Activated T-helper 1 cell treated with anti-CD3 and anti-CD28 coated beads, Interleukin-12 subunit alpha, Interleukin-12 subunit beta, Interleukin-2, Interleukin-4 antibody, amounts not matched to agents 30 ng/mL and 10 ng/mL and 1 ng/mL, durations not matched to agents 14 hours and 24 hours and 36 hours (primary cell): ENCODE measurements around the gene SP8. TPM values are rescaled to one million over a fixed set of nuclear protein-coding genes. Genes with fewer than 3 reads are reported as not detected.
"Not testable (repeated sequence)": the region's sequence is repeated elsewhere in the genome, so short reads cannot be mapped to it uniquely, and the experiment has no call there.

Source experiments
- DNase-seq: peaks from one replicate; pipeline ENCODE4 v3.0.0; 2021; ENCODE audit warnings: low spot score
- H3K27ac Mint-ChIP-seq: one replicate; pipeline ENCODE4 v1.8.0; 2021; ENCODE audit warnings: mild to moderate bottlenecking, mixed read lengths
- H3K27me3 Mint-ChIP-seq: one replicate; pipeline ENCODE4 v1.8.0; 2022; ENCODE audit warnings: mild to moderate bottlenecking, moderate library complexity, mixed read lengths; ENCODE audit not compliant: insufficient read depth
- H3K36me3 Mint-ChIP-seq: one replicate; pipeline ENCODE4 v1.8.0; 2021; ENCODE audit warnings: low read depth, mixed read lengths
- H3K4me1 Mint-ChIP-seq: one replicate; pipeline ENCODE4 v1.8.0; 2021; ENCODE audit warnings: low read depth, mixed read lengths
- H3K4me3 Mint-ChIP-seq: one replicate; pipeline ENCODE4 v1.8.0; 2021; ENCODE audit warnings: mild to moderate bottlenecking, moderate library complexity, mixed read lengths
- H3K9me3 Mint-ChIP-seq: one replicate; pipeline ENCODE4 v1.8.0; 2021; ENCODE audit warnings: mixed read lengths
- intact Hi-C: fragments of 100-400 bp; cut with micrococcal nuclease; formaldehyde crosslinking; loops from one replicate; pipeline ENCODE4 v1.15.1; 2024
- total RNA-seq: library from RNA; stranded (reverse); gene quantifications from 2 replicates; pipeline ENCODE4 v1.2.3, GENCODE V29; 2022

Gene SP8
- not detected in 2 replicates for total RNA-seq

DNA sequence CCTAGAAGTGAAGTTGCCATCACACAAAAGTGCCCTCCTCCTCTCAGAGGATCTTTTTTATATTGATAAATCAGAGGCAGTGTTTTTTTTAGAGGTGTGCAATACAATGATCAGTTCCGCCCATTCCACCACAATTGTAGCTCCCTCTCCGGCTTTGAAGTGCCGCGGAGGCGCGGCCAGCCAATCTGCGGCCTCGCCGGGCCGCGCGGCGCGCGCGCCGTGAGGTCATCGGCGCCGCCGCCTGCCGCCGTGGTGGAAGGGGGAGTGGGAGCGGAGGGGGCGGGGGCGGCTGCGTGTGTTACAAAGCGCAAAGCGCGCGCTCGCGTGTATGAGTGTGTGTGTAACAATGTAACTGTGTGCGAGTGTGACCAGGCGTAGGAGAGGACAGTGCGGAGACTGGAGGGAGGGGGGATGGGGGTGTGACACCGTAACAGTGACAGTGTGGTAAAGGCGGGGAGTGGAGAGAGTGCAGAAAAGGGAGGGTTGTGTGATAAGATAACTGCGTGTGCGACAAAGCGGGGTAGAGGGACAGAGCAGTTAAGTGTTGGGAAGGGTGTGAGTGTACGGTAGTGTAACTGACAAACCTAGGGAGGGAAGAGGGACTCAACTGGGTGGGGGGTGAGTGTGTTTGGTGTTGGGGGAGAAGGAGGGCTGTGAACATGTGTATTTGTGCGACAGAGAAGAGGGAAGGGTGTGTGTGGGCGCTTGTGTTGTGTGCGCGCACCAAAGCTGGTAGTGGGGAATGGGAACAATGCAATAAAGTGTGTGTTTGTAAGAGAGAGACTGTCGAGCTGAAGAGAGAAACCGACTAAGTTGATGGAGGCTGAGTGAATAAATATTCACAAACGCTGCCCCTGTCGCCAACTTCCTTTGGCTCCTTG is at the start of gene SP8:
Gene SP8, minus strand, starts transcription at position 108 of the 881 bp plus-strand sequence. Its CDS starts 88 bp downstream, at position 20.
- Mint-ChIP-seq H3K27me3 (peaks cover 74% of the 10 kb centered on the region), H3K27ac (peak within 1 kb of the TSS; percentile 83), H3K9me3 (peaks cover 3% of the 10 kb centered on the region), H3K4me3 (peak within 1 kb of the TSS; percentile 39), H3K4me1 (peaks cover 21% of the 10 kb centered on the region), H3K36me3 (peaks cover 4% of the 10 kb centered on the region)
- DNase-seq, result no peak
- intact Hi-C loops, result loop anchor here (1.0 to 5.0 kb wide), 2 partner anchors 10 to 1675 kb away; no protein-coding TSS in a partner anchor

DNA sequence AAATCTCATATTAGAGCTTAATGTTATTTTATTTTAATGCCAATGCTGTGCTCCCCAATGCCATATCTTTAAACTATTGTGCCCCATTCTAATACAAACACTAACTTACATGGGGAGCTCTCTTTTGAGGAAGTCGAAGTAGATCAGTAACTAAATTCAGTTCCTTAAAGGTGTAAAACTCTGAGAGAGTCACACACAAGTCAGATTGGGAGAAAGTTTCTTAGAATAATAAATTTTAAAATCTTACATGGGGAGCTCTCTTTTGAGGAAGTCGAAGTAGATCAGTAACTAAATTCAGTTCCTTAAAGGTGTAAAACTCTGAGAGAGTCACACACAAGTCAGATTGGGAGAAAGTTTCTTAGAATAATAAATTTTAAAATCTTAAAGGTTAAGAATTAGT is 49.7 kb upstream of the SP8 start:
- H3K9me3 Mint-ChIP-seq, H3K36me3 Mint-ChIP-seq, H3K4me3 Mint-ChIP-seq, H3K27ac Mint-ChIP-seq, H3K27me3 Mint-ChIP-seq, H3K4me1 Mint-ChIP-seq, DNase-seq, intact Hi-C loops: not testable (repeated sequence)

DNA sequence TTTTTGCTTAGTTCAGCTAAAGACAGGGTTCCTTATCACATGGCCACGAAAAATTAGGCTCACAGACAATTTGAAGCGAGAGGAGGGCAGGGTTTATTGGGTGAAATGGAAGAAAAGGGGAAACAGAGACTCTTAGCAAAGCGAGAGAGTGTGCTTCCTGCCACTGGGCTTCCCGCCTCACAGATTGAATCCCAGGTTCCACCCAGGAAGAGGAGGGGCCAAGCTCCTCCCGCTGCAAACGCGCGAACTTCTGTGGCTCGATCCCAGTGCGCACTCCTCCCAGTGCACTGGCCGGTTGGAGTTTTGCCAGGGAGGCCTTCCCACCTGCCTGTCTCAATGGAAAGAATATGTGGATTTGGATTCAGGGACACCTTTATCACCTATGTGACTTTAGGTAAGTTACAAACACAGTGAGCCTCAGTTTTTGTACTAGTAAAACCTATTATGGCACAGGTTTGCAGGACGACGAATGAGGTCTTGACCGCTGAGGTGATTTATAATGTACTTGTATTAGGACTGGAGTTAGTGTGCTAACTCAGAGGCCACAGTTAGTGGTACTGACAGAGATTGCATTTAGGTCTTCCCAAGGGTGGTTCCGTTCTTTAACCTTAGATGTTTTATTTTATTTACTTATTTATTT is 48.5 kb upstream of the SP8 start:
- Mint-ChIP-seq H3K9me3 (no peaks in the 10 kb centered on the region), H3K4me3 (no peak overlapping the region), H3K36me3 (no peaks in the 10 kb centered on the region), H3K4me1 (no peaks in the 10 kb centered on the region), H3K27ac (no peak overlapping the region), H3K27me3 (no peaks in the 10 kb centered on the region)
- no peak for DNase-seq
- intact Hi-C loops, result no loop called here

GRCh38 chr7:20834656-20835055 is 48.0 kb upstream of the SP8 start:
- no peak overlapping the region for H3K4me3 Mint-ChIP-seq
- no peaks in the 10 kb centered on the region for H3K27me3 Mint-ChIP-seq
- DNase-seq, result no peak
- no peak overlapping the region for H3K27ac Mint-ChIP-seq
- intact Hi-C loops, result no loop called here
- no peaks in the 10 kb centered on the region for H3K36me3 Mint-ChIP-seq
- no peaks in the 10 kb centered on the region for H3K9me3 Mint-ChIP-seq
- no peaks in the 10 kb centered on the region for H3K4me1 Mint-ChIP-seq

- Mint-ChIP-seq H3K27ac (no peak overlapping the region), H3K36me3 (no peaks in the 10 kb centered on the region), H3K9me3 (no peaks in the 10 kb centered on the region), H3K4me1 (no peaks in the 10 kb centered on the region), H3K27me3 (no peaks in the 10 kb centered on the region), H3K4me3 (no peak overlapping the region)
- DNase-seq, result no peak
- intact Hi-C loops, result no loop called here
Observed at GRCh38 chr7:20831956-20832355, 45.3 kb upstream of the SP8 start.

DNA sequence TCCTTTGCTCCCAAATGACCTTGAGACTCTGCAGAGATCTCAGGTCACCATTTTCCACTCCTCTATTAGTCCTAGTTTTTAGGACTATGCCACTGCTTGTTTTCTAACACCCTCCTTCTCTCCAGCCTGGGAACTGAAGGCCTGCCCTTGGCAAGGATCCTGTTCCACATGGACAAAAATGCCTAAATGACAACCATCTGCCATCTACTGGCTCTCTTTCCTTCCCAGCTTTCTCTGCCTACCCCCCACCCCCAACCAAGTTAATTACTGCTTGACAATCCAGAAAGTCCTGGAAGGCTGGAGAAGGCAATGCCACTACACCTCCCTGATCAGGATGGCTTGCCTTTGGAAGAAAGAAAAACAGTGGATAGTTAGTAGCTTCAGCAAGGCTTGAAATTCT is 44.8 kb upstream of the SP8 start:
- intact Hi-C loops, result no loop called here
- H3K27me3 Mint-ChIP-seq, result no peaks in the 10 kb centered on the region
- no peaks in the 10 kb centered on the region for H3K9me3 Mint-ChIP-seq
- no peak overlapping the region for H3K4me3 Mint-ChIP-seq
- DNase-seq, result no peak
- H3K36me3 Mint-ChIP-seq, result no peaks in the 10 kb centered on the region
- no peak overlapping the region for H3K27ac Mint-ChIP-seq
- H3K4me1 Mint-ChIP-seq, result no peaks in the 10 kb centered on the region

GRCh38 chr7:20828947-20829346 is 42.3 kb upstream of the SP8 start:
- H3K4me3 Mint-ChIP-seq, result no peak overlapping the region
- no peak for DNase-seq
- no peaks in the 10 kb centered on the region for H3K36me3 Mint-ChIP-seq
- H3K4me1 Mint-ChIP-seq, result no peaks in the 10 kb centered on the region
- no peaks in the 10 kb centered on the region for H3K9me3 Mint-ChIP-seq
- intact Hi-C loops, result no loop called here
- no peaks in the 10 kb centered on the region for H3K27me3 Mint-ChIP-seq
- H3K27ac Mint-ChIP-seq, result no peak overlapping the region

GRCh38 chr7:20827172-20827571 is 40.5 kb upstream of the SP8 start:
- intact Hi-C loops, result no loop called here
- H3K27me3 Mint-ChIP-seq, result no peaks in the 10 kb centered on the region
- H3K9me3 Mint-ChIP-seq, result no peaks in the 10 kb centered on the region
- no peak overlapping the region for H3K4me3 Mint-ChIP-seq
- no peaks in the 10 kb centered on the region for H3K4me1 Mint-ChIP-seq
- no peak for DNase-seq
- H3K27ac Mint-ChIP-seq, result no peak overlapping the region
- no peaks in the 10 kb centered on the region for H3K36me3 Mint-ChIP-seq

DNA sequence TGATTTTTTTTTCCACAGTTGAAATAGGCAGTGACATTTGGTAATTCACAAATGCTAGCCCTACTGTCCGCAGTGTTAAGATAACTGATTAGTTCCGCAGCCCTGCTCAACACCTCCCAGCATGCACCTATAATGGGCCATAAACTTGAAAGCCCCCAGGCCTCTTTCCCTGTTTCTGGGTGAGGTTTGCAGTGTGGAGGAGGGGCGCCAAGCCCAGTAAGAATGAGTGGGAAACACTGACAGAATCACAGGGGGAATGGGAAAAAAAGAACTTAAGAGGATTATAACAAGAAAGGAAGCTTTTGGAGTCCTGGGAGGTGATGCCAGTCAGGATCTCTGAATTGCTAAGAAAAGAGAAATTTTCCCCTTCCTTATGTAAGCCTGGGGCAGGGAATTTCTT is 39.6 kb upstream of the SP8 start:
- H3K27ac Mint-ChIP-seq, result no peak overlapping the region
- no peak for DNase-seq
- intact Hi-C loops, result no loop called here
- peaks cover 3% of the 10 kb centered on the region for H3K9me3 Mint-ChIP-seq
- H3K27me3 Mint-ChIP-seq, result no peaks in the 10 kb centered on the region
- no peak overlapping the region for H3K4me3 Mint-ChIP-seq
- no peaks in the 10 kb centered on the region for H3K4me1 Mint-ChIP-seq
- H3K36me3 Mint-ChIP-seq, result no peaks in the 10 kb centered on the region

- peaks cover 3% of the 10 kb centered on the region for H3K9me3 Mint-ChIP-seq
- H3K36me3 Mint-ChIP-seq, result no peaks in the 10 kb centered on the region
- no peak overlapping the region for H3K4me3 Mint-ChIP-seq
- H3K27ac Mint-ChIP-seq, result no peak overlapping the region
- DNase-seq, result no peak
- intact Hi-C loops, result no loop called here
- H3K27me3 Mint-ChIP-seq, result no peaks in the 10 kb centered on the region
- no peaks in the 10 kb centered on the region for H3K4me1 Mint-ChIP-seq
Observed at GRCh38 chr7:20825555-20825954, 38.9 kb upstream of the SP8 start.

- intact Hi-C loops, H3K4me1 Mint-ChIP-seq, H3K27ac Mint-ChIP-seq, H3K36me3 Mint-ChIP-seq, H3K27me3 Mint-ChIP-seq, H3K9me3 Mint-ChIP-seq, DNase-seq, H3K4me3 Mint-ChIP-seq: not testable (repeated sequence)
Observed at GRCh38 chr7:20821390-20821789, 34.7 kb upstream of the SP8 start.

- H3K4me3 Mint-ChIP-seq, result no peak overlapping the region
- H3K27ac Mint-ChIP-seq, result no peak overlapping the region
- intact Hi-C loops, result no loop called here
- peaks cover 2% of the 10 kb centered on the region for H3K9me3 Mint-ChIP-seq
- H3K36me3 Mint-ChIP-seq, result no peaks in the 10 kb centered on the region
- H3K4me1 Mint-ChIP-seq, result no peaks in the 10 kb centered on the region
- no peaks in the 10 kb centered on the region for H3K27me3 Mint-ChIP-seq
- DNase-seq, result no peak
Observed at GRCh38 chr7:20816372-20816959, 29.8 kb upstream of the SP8 start.

GRCh38 chr7:20804345-20804744 is 17.7 kb upstream of the SP8 start:
- no peak for DNase-seq
- Mint-ChIP-seq H3K4me3 (no peak overlapping the region), H3K27ac (no peak overlapping the region), H3K27me3 (peaks cover 10% of the 10 kb centered on the region), H3K4me1 (no peaks in the 10 kb centered on the region), H3K36me3 (no peaks in the 10 kb centered on the region), H3K9me3 (no peaks in the 10 kb centered on the region)
- intact Hi-C loops, result no loop called here
